Measurements from ENCODE around the gene IGLON5.

The IGLON5 gene

GRCh38 chr19:51272183-51272810 lies 39.1 kb upstream of the IGLON5 start:
- Histone ChIP-seq H3K9me3 (ENCODE audit: insufficient read depth, low read depth, low read length) (no peaks in the 10 kb centered on the region), H3K4me1 (ENCODE audit: insufficient read depth, low read length, poor library complexity, severe bottlenecking) (no peaks in the 10 kb centered on the region), H3F3A (ENCODE audit: low read depth) (no peaks in the 10 kb centered on the region), H3K9ac (ENCODE audit: low read depth, low read length, poor library complexity, severe bottlenecking) (no peak overlapping the region), H2AFZ (ENCODE audit: low read length) (no peak overlapping the region), H3K36me3 (ENCODE audit: insufficient read depth, low read length) (no peaks in the 10 kb centered on the region), H3K79me2 (ENCODE audit: insufficient read depth, low read length) (no peaks in the 10 kb centered on the region), H3K4me3 (ENCODE audit: low read length, poor library complexity, severe bottlenecking) (no peak overlapping the region), H3K4me2 (ENCODE audit: low read depth, low read length, poor library complexity, severe bottlenecking) (no peak overlapping the region), H4K20me1 (ENCODE audit: insufficient read depth, low read length, poor library complexity, severe bottlenecking) (no peaks in the 10 kb centered on the region), H3K9me2 (replicated peaks; ENCODE audit: low read depth, low read length) (no peaks in the 10 kb centered on the region), H3K27me3 (ENCODE audit: insufficient read depth, low read length, poor library complexity, severe bottlenecking) (no peaks in the 10 kb centered on the region)
- no peak for TF ChIP-seq CTCF (conservative IDR thresholded peaks at IDR 0.05; ENCODE audit: low read length)
- no peak for TF ChIP-seq EZH2phosphoT487 (IDR thresholded peaks at IDR 0.05; ENCODE audit: borderline replicate concordance)

- TF ChIP-seq EZH2phosphoT487 (IDR thresholded peaks at IDR 0.05; ENCODE audit: borderline replicate concordance) (no peak), CTCF (conservative IDR thresholded peaks at IDR 0.05; ENCODE audit: low read length) (no peak)
- Histone ChIP-seq H3K9me3 (ENCODE audit: insufficient read depth, low read depth, low read length) (no peaks in the 10 kb centered on the region), H3K4me1 (ENCODE audit: insufficient read depth, low read length, poor library complexity, severe bottlenecking) (no peaks in the 10 kb centered on the region), H3K9ac (ENCODE audit: low read depth, low read length, poor library complexity, severe bottlenecking) (no peak overlapping the region), H3K9me2 (replicated peaks; ENCODE audit: low read depth, low read length) (no peaks in the 10 kb centered on the region), H3K79me2 (ENCODE audit: insufficient read depth, low read length) (no peaks in the 10 kb centered on the region), H4K20me1 (ENCODE audit: insufficient read depth, low read length, poor library complexity, severe bottlenecking) (no peaks in the 10 kb centered on the region), H3K4me2 (ENCODE audit: low read depth, low read length, poor library complexity, severe bottlenecking) (no peak overlapping the region), H3K27me3 (ENCODE audit: insufficient read depth, low read length, poor library complexity, severe bottlenecking) (no peaks in the 10 kb centered on the region), H2AFZ (ENCODE audit: low read length) (no peak overlapping the region), H3K4me3 (ENCODE audit: low read length, poor library complexity, severe bottlenecking) (no peak overlapping the region), H3K36me3 (ENCODE audit: insufficient read depth, low read length) (no peaks in the 10 kb centered on the region), H3F3A (ENCODE audit: low read depth) (no peaks in the 10 kb centered on the region)
These were observed 37.2 kb upstream of the IGLON5 start for GRCh38 chr19:51274049-51274770.

- TF ChIP-seq CTCF (conservative IDR thresholded peaks at IDR 0.05; ENCODE audit: low read length), result no peak
- TF ChIP-seq EZH2phosphoT487 (IDR thresholded peaks at IDR 0.05; ENCODE audit: borderline replicate concordance), result no peak
- H3K27me3 ChIP-seq (ENCODE audit: insufficient read depth, low read length, poor library complexity, severe bottlenecking), result no peaks in the 10 kb centered on the region
- H3K9me3 ChIP-seq (ENCODE audit: insufficient read depth, low read depth, low read length), result no peaks in the 10 kb centered on the region
These were observed 34.3 kb upstream of the IGLON5 start for GRCh38 chr19:51277112-51277511.

More at GRCh38 chr19:51277112-51277511, 34.3 kb upstream of the IGLON5 start:
- H4K20me1 ChIP-seq (ENCODE audit: insufficient read depth, low read length, poor library complexity, severe bottlenecking), result no peaks in the 10 kb centered on the region
- H3K4me1 ChIP-seq (ENCODE audit: insufficient read depth, low read length, poor library complexity, severe bottlenecking), result no peaks in the 10 kb centered on the region
- H3K36me3 ChIP-seq (ENCODE audit: insufficient read depth, low read length), result no peaks in the 10 kb centered on the region
- H3K9me2 ChIP-seq (replicated peaks; ENCODE audit: low read depth, low read length), result no peaks in the 10 kb centered on the region
- no peak overlapping the region for H3K9ac ChIP-seq (ENCODE audit: low read depth, low read length, poor library complexity, severe bottlenecking)
- H3K4me3 ChIP-seq (ENCODE audit: low read length, poor library complexity, severe bottlenecking), result no peak overlapping the region
- H3K79me2 ChIP-seq (ENCODE audit: insufficient read depth, low read length), result no peaks in the 10 kb centered on the region
- no peak overlapping the region for H3K4me2 ChIP-seq (ENCODE audit: low read depth, low read length, poor library complexity, severe bottlenecking)
- H3F3A ChIP-seq (ENCODE audit: low read depth), result no peaks in the 10 kb centered on the region
- no peak overlapping the region for H2AFZ ChIP-seq (ENCODE audit: low read length)

All from Loucy (cell line).